Measurements from ENCODE around the gene ZNF326.

- TF ChIP-seq CTCF (conservative IDR thresholded peaks at IDR 0.05) = no peak
- no peak for TF ChIP-seq EZH2 (IDR thresholded peaks at IDR 0.05; ENCODE audit: low read depth)
Measured at GRCh38 chr1:89962024-89962741, 32.7 kb upstream of the ZNF326 start.

All from PC-9 (cell line).